Measurements from ENCODE around the gene TTC9B.

The TTC9B gene

GRCh38 chr19:40217934-40218890, at the start of gene TTC9B:
TSS of gene TTC9B (minus strand) at chr19:40218384. CDS start at chr19:40218381, 3 bp downstream.
- WGBS (ENCODE audit: insufficient coverage, insufficient read length) = no CpG with 5 or more reads among the region's 75 CpGs
- H3K27me3 ChIP-seq (ENCODE audit: control insufficient read depth, insufficient read depth, low read length) = no peaks in the 10 kb centered on the region
- no peaks in the 10 kb centered on the region; the same call in 1 of the 2 replicates for H3K36me3 ChIP-seq (ENCODE audit: control insufficient read depth, insufficient read depth, low read length)
- H3K27ac ChIP-seq (ENCODE audit: low read length) = no peak within 1 kb of the TSS
- H3K4me3 ChIP-seq (ENCODE audit: low read length) = peak within 1 kb of the TSS; percentile 7; the same call in 1 of the 2 replicates
- peaks cover 4% of the 10 kb centered on the region; the same call in 1 of the 2 replicates for H3K4me1 ChIP-seq (ENCODE audit: control insufficient read depth, insufficient read depth, low read length)
- H3K9me3 ChIP-seq (ENCODE audit: control insufficient read depth, insufficient read depth, low read length) = no peaks in the 10 kb centered on the region
- no peak for DNase-seq (ENCODE audit: low read depth, low spot score)

GRCh38 chr19:40267601-40267997, 49.4 kb upstream of the TTC9B start:
- no peaks in the 10 kb centered on the region for H3K27me3 ChIP-seq (ENCODE audit: control insufficient read depth, insufficient read depth, low read length)
- no peak overlapping the region for H3K27ac ChIP-seq (ENCODE audit: low read length)
- no peaks in the 10 kb centered on the region for H3K9me3 ChIP-seq (ENCODE audit: control insufficient read depth, insufficient read depth, low read length)
- no peak for DNase-seq (ENCODE audit: low read depth, low spot score)
- H3K4me1 ChIP-seq (ENCODE audit: control insufficient read depth, insufficient read depth, low read length) = no peaks in the 10 kb centered on the region
- no peak overlapping the region for H3K4me3 ChIP-seq (ENCODE audit: low read length)
- no CpG with 5 or more reads among the region's 6 CpGs for WGBS (ENCODE audit: insufficient coverage, insufficient read length)
- peaks cover 9% of the 10 kb centered on the region for H3K36me3 ChIP-seq (ENCODE audit: control insufficient read depth, insufficient read depth, low read length)

GRCh38 chr19:40266912-40267600, 48.9 kb upstream of the TTC9B start:
- Histone ChIP-seq H3K9me3 (ENCODE audit: control insufficient read depth, insufficient read depth, low read length) (no peaks in the 10 kb centered on the region), H3K27me3 (ENCODE audit: control insufficient read depth, insufficient read depth, low read length) (no peaks in the 10 kb centered on the region), H3K27ac (ENCODE audit: low read length) (no peak overlapping the region), H3K4me1 (ENCODE audit: control insufficient read depth, insufficient read depth, low read length) (no peaks in the 10 kb centered on the region), H3K4me3 (ENCODE audit: low read length) (no peak overlapping the region), H3K36me3 (ENCODE audit: control insufficient read depth, insufficient read depth, low read length) (peaks cover 12% of the 10 kb centered on the region)
- no CpG with 5 or more reads among the region's 15 CpGs for WGBS (ENCODE audit: insufficient coverage, insufficient read length)
- DNase-seq (ENCODE audit: low read depth, low spot score) = no peak

GRCh38 chr19:40266119-40266518, 47.9 kb upstream of the TTC9B start:
- H3K27me3 ChIP-seq (ENCODE audit: control insufficient read depth, insufficient read depth, low read length) = no peaks in the 10 kb centered on the region
- DNase-seq (ENCODE audit: low read depth, low spot score) = no peak
- no peaks in the 10 kb centered on the region for H3K9me3 ChIP-seq (ENCODE audit: control insufficient read depth, insufficient read depth, low read length)
- WGBS (ENCODE audit: insufficient coverage, insufficient read length) = no CpG with 5 or more reads among the region's 17 CpGs
- no peaks in the 10 kb centered on the region for H3K4me1 ChIP-seq (ENCODE audit: control insufficient read depth, insufficient read depth, low read length)
- no peak overlapping the region for H3K4me3 ChIP-seq (ENCODE audit: low read length)
- peaks cover 12% of the 10 kb centered on the region for H3K36me3 ChIP-seq (ENCODE audit: control insufficient read depth, insufficient read depth, low read length)
- no peak overlapping the region for H3K27ac ChIP-seq (ENCODE audit: low read length)

- Histone ChIP-seq H3K27me3 (ENCODE audit: control insufficient read depth, insufficient read depth, low read length) (no peaks in the 10 kb centered on the region), H3K4me3 (ENCODE audit: low read length) (no peak overlapping the region), H3K36me3 (ENCODE audit: control insufficient read depth, insufficient read depth, low read length) (peaks cover 12% of the 10 kb centered on the region), H3K9me3 (ENCODE audit: control insufficient read depth, insufficient read depth, low read length) (no peaks in the 10 kb centered on the region), H3K4me1 (ENCODE audit: control insufficient read depth, insufficient read depth, low read length) (no peaks in the 10 kb centered on the region), H3K27ac (ENCODE audit: low read length) (no peak overlapping the region)
- WGBS (ENCODE audit: insufficient coverage, insufficient read length) = no CpG with 5 or more reads among the region's 6 CpGs
- DNase-seq (ENCODE audit: low read depth, low spot score) = no peak
Observed at GRCh38 chr19:40265763-40266099, 47.5 kb upstream of the TTC9B start.

GRCh38 chr19:40265055-40265762, 47.0 kb upstream of the TTC9B start:
- Histone ChIP-seq H3K27me3 (ENCODE audit: control insufficient read depth, insufficient read depth, low read length) (no peaks in the 10 kb centered on the region), H3K9me3 (ENCODE audit: control insufficient read depth, insufficient read depth, low read length) (no peaks in the 10 kb centered on the region), H3K36me3 (ENCODE audit: control insufficient read depth, insufficient read depth, low read length) (peaks cover 12% of the 10 kb centered on the region), H3K4me1 (ENCODE audit: control insufficient read depth, insufficient read depth, low read length) (no peaks in the 10 kb centered on the region), H3K4me3 (ENCODE audit: low read length) (no peak overlapping the region), H3K27ac (ENCODE audit: low read length) (no peak overlapping the region)
- WGBS (ENCODE audit: insufficient coverage, insufficient read length) = no CpG with 5 or more reads among the region's 22 CpGs
- DNase-seq (ENCODE audit: low read depth, low spot score) = no peak

GRCh38 chr19:40264314-40265054, 46.3 kb upstream of the TTC9B start:
- no peak for DNase-seq (ENCODE audit: low read depth, low spot score)
- no CpG with 5 or more reads among the region's 19 CpGs for WGBS (ENCODE audit: insufficient coverage, insufficient read length)
- Histone ChIP-seq H3K9me3 (ENCODE audit: control insufficient read depth, insufficient read depth, low read length) (no peaks in the 10 kb centered on the region), H3K4me3 (ENCODE audit: low read length) (no peak overlapping the region), H3K27me3 (ENCODE audit: control insufficient read depth, insufficient read depth, low read length) (no peaks in the 10 kb centered on the region), H3K36me3 (ENCODE audit: control insufficient read depth, insufficient read depth, low read length) (peaks cover 12% of the 10 kb centered on the region), H3K27ac (ENCODE audit: low read length) (no peak overlapping the region), H3K4me1 (ENCODE audit: control insufficient read depth, insufficient read depth, low read length) (no peaks in the 10 kb centered on the region)

GRCh38 chr19:40263440-40264313, 45.5 kb upstream of the TTC9B start:
- Histone ChIP-seq H3K9me3 (ENCODE audit: control insufficient read depth, insufficient read depth, low read length) (no peaks in the 10 kb centered on the region), H3K27ac (ENCODE audit: low read length) (no peak overlapping the region), H3K27me3 (ENCODE audit: control insufficient read depth, insufficient read depth, low read length) (no peaks in the 10 kb centered on the region), H3K36me3 (ENCODE audit: control insufficient read depth, insufficient read depth, low read length) (peaks cover 12% of the 10 kb centered on the region), H3K4me1 (ENCODE audit: control insufficient read depth, insufficient read depth, low read length) (no peaks in the 10 kb centered on the region), H3K4me3 (ENCODE audit: low read length) (no peak overlapping the region)
- no CpG with 5 or more reads among the region's 24 CpGs for WGBS (ENCODE audit: insufficient coverage, insufficient read length)
- DNase-seq (ENCODE audit: low read depth, low spot score) = no peak

- no peak for DNase-seq (ENCODE audit: low read depth, low spot score)
- no peak overlapping the region for H3K27ac ChIP-seq (ENCODE audit: low read length)
- peaks cover 12% of the 10 kb centered on the region for H3K36me3 ChIP-seq (ENCODE audit: control insufficient read depth, insufficient read depth, low read length)
- no CpG with 5 or more reads among the region's 3 CpGs for WGBS (ENCODE audit: insufficient coverage, insufficient read length)
- no peaks in the 10 kb centered on the region for H3K27me3 ChIP-seq (ENCODE audit: control insufficient read depth, insufficient read depth, low read length)
- H3K9me3 ChIP-seq (ENCODE audit: control insufficient read depth, insufficient read depth, low read length) = no peaks in the 10 kb centered on the region
- no peaks in the 10 kb centered on the region for H3K4me1 ChIP-seq (ENCODE audit: control insufficient read depth, insufficient read depth, low read length)
- no peak overlapping the region for H3K4me3 ChIP-seq (ENCODE audit: low read length)
Observed at GRCh38 chr19:40262422-40262821, 44.2 kb upstream of the TTC9B start.

All from iPS DF 6.9 (cell line).